HEK293 (cell line): Measurements from ENCODE around the gene AIF1L.

Source experiments
- CTCF ChIA-PET: fragments of 350-600 bp; formaldehyde crosslinking; extraction: SDS; loops from one replicate; lab custom pipeline; 2021; ENCODE audit warnings: antibody characterized with exemption; lab: Yijun Ruan, JAX
- POLR2A ChIA-PET: fragments of 300-600 bp; formaldehyde crosslinking; extraction: SDS; loops from one replicate; lab custom pipeline; 2020; ENCODE audit warnings: antibody characterized with exemption, inconsistent platforms; lab: Yijun Ruan, JAX
- H3K27ac ChIP-seq: fragments of 200-500 bp; sonication (Bioruptor generic); 2 replicates; pipeline ENCODE4 v1.5.1; 2014; ENCODE audit warnings: low read depth, low read length, control low read depth, inconsistent platforms; ENCODE audit errors: extremely low read depth
- H3K36me3 ChIP-seq, 2 experiments: fragments of 200-500 bp in 1 of 2; sonication (Bioruptor generic) in 1 of 2; 1 replicate in 1 of 2; 2 replicates in 1 of 2; pipeline ENCODE4 v1.5.1; 2014 to 2017; ENCODE audit warnings: inconsistent platforms in 2 of 2, low read length in 2 of 2; ENCODE audit not compliant: control insufficient read depth in 2 of 2, insufficient read depth in 1 of 2
- H3K4me1 ChIP-seq: fragments of 200-500 bp; sonication (Bioruptor generic); 2 replicates; pipeline ENCODE4 v1.5.1; 2014; ENCODE audit warnings: mild to moderate bottlenecking, low read length, inconsistent platforms; ENCODE audit not compliant: control insufficient read depth, insufficient read depth
- H3K4me3 ChIP-seq: 2 replicates; pipeline ENCODE4 v1.5.1; 2011; ENCODE audit warnings: low read depth, mild to moderate bottlenecking, control low read depth, low read length, moderate library complexity
- H3K9me3 ChIP-seq: fragments of 200-500 bp; sonication (Bioruptor generic); 2 replicates; pipeline ENCODE4 v1.5.1; 2014; ENCODE audit warnings: low read depth, low read length, inconsistent platforms; ENCODE audit not compliant: control insufficient read depth, insufficient read depth
- WT1 ChIP-seq: fragments of 450-650 bp; formaldehyde crosslinking; IDR thresholded peaks from 2 replicates; pipeline ENCODE4 v1.5.1; 2016; ENCODE audit warnings: missing biosample characterization, missing genetic modification characterization
- ZFP37 ChIP-seq: fragments of 450-650 bp; formaldehyde crosslinking; IDR thresholded peaks from 2 replicates; pipeline ENCODE4 v1.5.1; 2016; ENCODE audit warnings: missing biosample characterization, missing genetic modification characterization
- ZNF121 ChIP-seq: fragments of 450-650 bp; formaldehyde crosslinking; IDR thresholded peaks from 2 replicates; pipeline ENCODE4 v1.5.1; 2016; ENCODE audit warnings: missing biosample characterization, missing genetic modification characterization
- ZNF132 ChIP-seq: fragments of 450-650 bp; formaldehyde crosslinking; IDR thresholded peaks from 2 replicates; pipeline ENCODE4 v1.5.1; 2017; ENCODE audit warnings: missing biosample characterization, missing genetic modification characterization, borderline replicate concordance
- ZNF169 ChIP-seq: fragments of 450-650 bp; formaldehyde crosslinking; IDR thresholded peaks from 2 replicates; pipeline ENCODE4 v1.5.1; 2016; ENCODE audit warnings: missing biosample characterization, missing genetic modification characterization
- ZNF202 ChIP-seq: fragments of 450-650 bp; formaldehyde crosslinking; IDR thresholded peaks from 2 replicates; pipeline ENCODE4 v1.5.1; 2016; ENCODE audit warnings: missing biosample characterization, missing genetic modification characterization, borderline replicate concordance
- ZNF211 ChIP-seq: fragments of 450-650 bp; formaldehyde crosslinking; IDR thresholded peaks from 2 replicates; pipeline ENCODE4 v1.5.1; 2016; ENCODE audit warnings: low read depth, missing biosample characterization, missing genetic modification characterization
- ZNF274 ChIP-seq, 2 experiments: fragments of 200-500 bp in 1 of 2; fragments of 450-650 bp in 1 of 2; sonication (Bioruptor generic) in 1 of 2; formaldehyde crosslinking in 1 of 2; IDR thresholded peaks; 2 replicates each; pipeline versions ENCODE4 v1.5.1 to v1.6.1; 2014 to 2016; ENCODE audit warnings: borderline replicate concordance in 1 of 2, inconsistent platforms in 1 of 2, low read length in 1 of 2, missing biosample characterization in 1 of 2, missing genetic modification characterization in 1 of 2
- ZNF292 ChIP-seq: fragments of 450-650 bp; formaldehyde crosslinking; IDR thresholded peaks from 2 replicates; pipeline ENCODE4 v1.5.1; 2016; ENCODE audit warnings: low read depth, missing biosample characterization, missing genetic modification characterization, borderline replicate concordance
- ZNF354C ChIP-seq: fragments of 450-650 bp; formaldehyde crosslinking; IDR thresholded peaks from 2 replicates; pipeline ENCODE4 v1.5.1; 2016; ENCODE audit warnings: missing biosample characterization, missing genetic modification characterization, low read depth, borderline replicate concordance
- ZNF366 ChIP-seq: fragments of 450-650 bp; formaldehyde crosslinking; conservative IDR thresholded peaks from 2 replicates; pipeline ENCODE4 v1.5.1; 2016; ENCODE audit warnings: missing biosample characterization, missing genetic modification characterization
- ZNF513 ChIP-seq: fragments of 450-650 bp; IDR thresholded peaks from 2 replicates; pipeline ENCODE4 v1.5.1; 2018; ENCODE audit warnings: missing biosample characterization, missing genetic modification characterization
- ZNF530 ChIP-seq: fragments of 450-650 bp; formaldehyde crosslinking; IDR thresholded peaks from 2 replicates; pipeline ENCODE4 v1.5.1; 2016; ENCODE audit warnings: low read depth, missing biosample characterization, missing genetic modification characterization
- ZNF549 ChIP-seq: fragments of 450-650 bp; IDR thresholded peaks from 2 replicates; pipeline ENCODE4 v1.5.1; 2018; ENCODE audit warnings: missing biosample characterization, missing genetic modification characterization, mild to moderate bottlenecking, inconsistent platforms, moderate library complexity
- ZNF571 ChIP-seq: fragments of 450-650 bp; formaldehyde crosslinking; IDR thresholded peaks from 2 replicates; pipeline ENCODE4 v1.5.0; 2017; ENCODE audit warnings: missing biosample characterization, missing genetic modification characterization
- ZNF626 ChIP-seq: fragments of 450-650 bp; sonication (Bioruptor Pico); formaldehyde crosslinking; IDR thresholded peaks from 2 replicates; pipeline ENCODE4 v1.5.1; 2018; ENCODE audit warnings: missing biosample characterization, missing genetic modification characterization, inconsistent platforms
- ZNF664 ChIP-seq: fragments of 450-650 bp; formaldehyde crosslinking; IDR thresholded peaks from 2 replicates; pipeline ENCODE4 v1.5.1; 2016; ENCODE audit warnings: missing biosample characterization, missing genetic modification characterization
- ZNF76 ChIP-seq: fragments of 450-650 bp; formaldehyde crosslinking; IDR thresholded peaks from 2 replicates; pipeline ENCODE4; 2016; ENCODE audit warnings: low read depth, missing biosample characterization, missing genetic modification characterization, borderline replicate concordance
- ZNF792 ChIP-seq: fragments of 450-650 bp; formaldehyde crosslinking; IDR thresholded peaks from 2 replicates; pipeline ENCODE4 v1.5.1; 2016; ENCODE audit warnings: missing biosample characterization, missing genetic modification characterization
- TF ChIP-seq, protein P1 (sequence below): fragments of 450-650 bp; formaldehyde crosslinking; IDR thresholded peaks from 2 replicates; pipeline ENCODE4 v1.5.1; 2017; ENCODE audit warnings: missing biosample characterization, missing genetic modification characterization
- TF ChIP-seq, protein P2 (sequence below): fragments of 450-650 bp; formaldehyde crosslinking; IDR thresholded peaks from 2 replicates; pipeline ENCODE4 v1.5.1; 2016; ENCODE audit warnings: missing biosample characterization, missing genetic modification characterization, borderline replicate concordance
- TF ChIP-seq, protein P3 (sequence below): fragments of 450-650 bp; formaldehyde crosslinking; IDR thresholded peaks from 2 replicates; pipeline ENCODE4 v1.5.1; 2016; ENCODE audit warnings: missing biosample characterization, missing genetic modification characterization

The AIF1L gene

GRCh38 chr9:131065599-131065998, 30.7 kb upstream of the AIF1L start:
- Histone ChIP-seq H3K4me3 (no peak overlapping the region), H3K9me3 (no peaks in the 10 kb centered on the region), H3K36me3 (no peaks in the 10 kb centered on the region), H3K27ac (no peak overlapping the region), H3K4me1 (no peaks in the 10 kb centered on the region)
- CTCF ChIA-PET = no interaction called here
- no peak for TF ChIP-seq ZNF132 (tag by site-specific recombination)
- no peak for TF ChIP-seq ZNF274 (IDR thresholded peaks at IDR 0.05; ENCODE audit: low read length)
- TF ChIP-seq ZNF274 (tag by site-specific recombination; IDR thresholded peaks at IDR 0.05; ENCODE audit: borderline replicate concordance) = no peak
- peak; percentile 96 for TF ChIP-seq ZNF513
- no peak for TF ChIP-seq ZNF571 (tag by site-specific recombination)
- TF ChIP-seq ZNF202 = no peak
- TF ChIP-seq, protein P1, sequence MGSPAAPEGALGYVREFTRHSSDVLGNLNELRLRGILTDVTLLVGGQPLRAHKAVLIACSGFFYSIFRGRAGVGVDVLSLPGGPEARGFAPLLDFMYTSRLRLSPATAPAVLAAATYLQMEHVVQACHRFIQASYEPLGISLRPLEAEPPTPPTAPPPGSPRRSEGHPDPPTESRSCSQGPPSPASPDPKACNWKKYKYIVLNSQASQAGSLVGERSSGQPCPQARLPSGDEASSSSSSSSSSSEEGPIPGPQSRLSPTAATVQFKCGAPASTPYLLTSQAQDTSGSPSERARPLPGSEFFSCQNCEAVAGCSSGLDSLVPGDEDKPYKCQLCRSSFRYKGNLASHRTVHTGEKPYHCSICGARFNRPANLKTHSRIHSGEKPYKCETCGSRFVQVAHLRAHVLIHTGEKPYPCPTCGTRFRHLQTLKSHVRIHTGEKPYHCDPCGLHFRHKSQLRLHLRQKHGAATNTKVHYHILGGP (tag by site-specific recombination) = no peak
- TF ChIP-seq, protein P2, sequence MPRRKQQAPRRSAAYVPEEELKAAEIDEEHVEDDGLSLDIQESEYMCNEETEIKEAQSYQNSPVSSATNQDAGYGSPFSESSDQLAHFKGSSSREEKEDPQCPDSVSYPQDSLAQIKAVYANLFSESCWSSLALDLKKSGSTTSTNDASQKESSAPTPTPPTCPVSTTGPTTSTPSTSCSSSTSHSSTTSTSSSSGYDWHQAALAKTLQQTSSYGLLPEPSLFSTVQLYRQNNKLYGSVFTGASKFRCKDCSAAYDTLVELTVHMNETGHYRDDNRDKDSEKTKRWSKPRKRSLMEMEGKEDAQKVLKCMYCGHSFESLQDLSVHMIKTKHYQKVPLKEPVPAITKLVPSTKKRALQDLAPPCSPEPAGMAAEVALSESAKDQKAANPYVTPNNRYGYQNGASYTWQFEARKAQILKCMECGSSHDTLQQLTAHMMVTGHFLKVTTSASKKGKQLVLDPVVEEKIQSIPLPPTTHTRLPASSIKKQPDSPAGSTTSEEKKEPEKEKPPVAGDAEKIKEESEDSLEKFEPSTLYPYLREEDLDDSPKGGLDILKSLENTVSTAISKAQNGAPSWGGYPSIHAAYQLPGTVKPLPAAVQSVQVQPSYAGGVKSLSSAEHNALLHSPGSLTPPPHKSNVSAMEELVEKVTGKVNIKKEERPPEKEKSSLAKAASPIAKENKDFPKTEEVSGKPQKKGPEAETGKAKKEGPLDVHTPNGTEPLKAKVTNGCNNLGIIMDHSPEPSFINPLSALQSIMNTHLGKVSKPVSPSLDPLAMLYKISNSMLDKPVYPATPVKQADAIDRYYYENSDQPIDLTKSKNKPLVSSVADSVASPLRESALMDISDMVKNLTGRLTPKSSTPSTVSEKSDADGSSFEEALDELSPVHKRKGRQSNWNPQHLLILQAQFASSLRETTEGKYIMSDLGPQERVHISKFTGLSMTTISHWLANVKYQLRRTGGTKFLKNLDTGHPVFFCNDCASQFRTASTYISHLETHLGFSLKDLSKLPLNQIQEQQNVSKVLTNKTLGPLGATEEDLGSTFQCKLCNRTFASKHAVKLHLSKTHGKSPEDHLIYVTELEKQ (tag by site-specific recombination) = no peak
- TF ChIP-seq ZNF211 (tag by site-specific recombination) = no peak
- no peak for TF ChIP-seq ZNF530
- TF ChIP-seq ZNF366 (tag by site-specific recombination) = 0 out of 2 replicates have a peak, but pooled peaks have one; percentile 23
- TF ChIP-seq ZNF792 = no peak
- POLR2A ChIA-PET = no interaction called here

- Histone ChIP-seq H3K9me3 (no peaks in the 10 kb centered on the region), H3K27ac (no peak overlapping the region), H3K4me3 (no peak overlapping the region), H3K4me1 (no peaks in the 10 kb centered on the region), H3K36me3 (no peaks in the 10 kb centered on the region)
- CTCF ChIA-PET = interaction anchor here (1.3 kb wide), 1 partner anchor 21 kb away, joined by 4 read pairs; no protein-coding TSS in a partner anchor
- POLR2A ChIA-PET = interaction anchor here (1.4 kb wide), 1 partner anchor 57 kb away, joined by 5 read pairs; the partner anchor contains the start of gene NUP214
- TF ChIP-seq, protein P3, sequence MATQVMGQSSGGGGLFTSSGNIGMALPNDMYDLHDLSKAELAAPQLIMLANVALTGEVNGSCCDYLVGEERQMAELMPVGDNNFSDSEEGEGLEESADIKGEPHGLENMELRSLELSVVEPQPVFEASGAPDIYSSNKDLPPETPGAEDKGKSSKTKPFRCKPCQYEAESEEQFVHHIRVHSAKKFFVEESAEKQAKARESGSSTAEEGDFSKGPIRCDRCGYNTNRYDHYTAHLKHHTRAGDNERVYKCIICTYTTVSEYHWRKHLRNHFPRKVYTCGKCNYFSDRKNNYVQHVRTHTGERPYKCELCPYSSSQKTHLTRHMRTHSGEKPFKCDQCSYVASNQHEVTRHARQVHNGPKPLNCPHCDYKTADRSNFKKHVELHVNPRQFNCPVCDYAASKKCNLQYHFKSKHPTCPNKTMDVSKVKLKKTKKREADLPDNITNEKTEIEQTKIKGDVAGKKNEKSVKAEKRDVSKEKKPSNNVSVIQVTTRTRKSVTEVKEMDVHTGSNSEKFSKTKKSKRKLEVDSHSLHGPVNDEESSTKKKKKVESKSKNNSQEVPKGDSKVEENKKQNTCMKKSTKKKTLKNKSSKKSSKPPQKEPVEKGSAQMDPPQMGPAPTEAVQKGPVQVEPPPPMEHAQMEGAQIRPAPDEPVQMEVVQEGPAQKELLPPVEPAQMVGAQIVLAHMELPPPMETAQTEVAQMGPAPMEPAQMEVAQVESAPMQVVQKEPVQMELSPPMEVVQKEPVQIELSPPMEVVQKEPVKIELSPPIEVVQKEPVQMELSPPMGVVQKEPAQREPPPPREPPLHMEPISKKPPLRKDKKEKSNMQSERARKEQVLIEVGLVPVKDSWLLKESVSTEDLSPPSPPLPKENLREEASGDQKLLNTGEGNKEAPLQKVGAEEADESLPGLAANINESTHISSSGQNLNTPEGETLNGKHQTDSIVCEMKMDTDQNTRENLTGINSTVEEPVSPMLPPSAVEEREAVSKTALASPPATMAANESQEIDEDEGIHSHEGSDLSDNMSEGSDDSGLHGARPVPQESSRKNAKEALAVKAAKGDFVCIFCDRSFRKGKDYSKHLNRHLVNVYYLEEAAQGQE (tag by site-specific recombination) = no peak
- TF ChIP-seq ZNF354C (tag by site-specific recombination) (no peak), ZNF169 (tag by site-specific recombination) (no peak), ZNF292 (tag by site-specific recombination) (no peak), ZNF76 (tag by site-specific recombination) (no peak), ZNF274 (IDR thresholded peaks at IDR 0.05; ENCODE audit: low read length) (no peak), ZNF274 (tag by site-specific recombination; IDR thresholded peaks at IDR 0.05; ENCODE audit: borderline replicate concordance) (no peak), ZNF549 (no peak), ZNF121 (tag by site-specific recombination) (no peak), ZNF664 (tag by site-specific recombination) (no peak), WT1 (tag by site-specific recombination) (no peak), ZFP37 (no peak), ZNF626 (tag by site-specific recombination) (no peak)
Measured at GRCh38 chr9:131067625-131068024, 28.7 kb upstream of the AIF1L start.
